ENCODE data around the gene PHEX.
A peak's percentile ranks its signal among the peaks of the same experiment; 100 is the strongest.

PHEX gene

DNA sequence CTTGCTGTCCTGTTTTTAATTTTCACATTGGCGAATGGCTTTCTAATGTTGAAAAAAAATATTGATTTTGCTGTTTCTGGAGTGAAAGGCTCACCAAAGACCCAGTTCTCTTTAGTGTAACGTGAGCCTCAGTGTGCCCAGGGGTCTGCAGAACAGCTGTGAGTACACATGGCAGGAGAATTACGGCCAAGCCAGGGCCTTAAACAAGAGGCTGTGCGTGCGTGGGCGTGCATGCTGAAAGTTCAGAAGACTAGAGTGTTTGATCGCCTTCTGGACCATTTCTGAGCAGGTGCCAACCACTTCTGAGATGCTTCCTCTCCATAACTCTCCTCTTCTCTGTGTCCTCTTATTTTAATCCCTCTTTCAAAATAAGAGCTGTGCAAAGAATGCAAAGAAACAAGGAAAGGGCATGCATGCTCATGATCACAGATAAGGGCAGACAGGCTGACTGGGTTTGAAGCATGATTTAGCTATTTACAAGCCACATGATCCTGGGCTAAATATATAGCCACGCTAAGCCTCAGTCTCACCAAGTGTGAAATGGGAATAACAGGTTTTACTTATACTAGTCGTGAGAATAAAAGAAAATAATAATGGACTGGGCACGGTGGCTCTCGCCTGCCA is 9.9 kb downstream of the PHEX start:
- DNase-seq (ENCODE audit: low spot score) = no peak

DNA sequence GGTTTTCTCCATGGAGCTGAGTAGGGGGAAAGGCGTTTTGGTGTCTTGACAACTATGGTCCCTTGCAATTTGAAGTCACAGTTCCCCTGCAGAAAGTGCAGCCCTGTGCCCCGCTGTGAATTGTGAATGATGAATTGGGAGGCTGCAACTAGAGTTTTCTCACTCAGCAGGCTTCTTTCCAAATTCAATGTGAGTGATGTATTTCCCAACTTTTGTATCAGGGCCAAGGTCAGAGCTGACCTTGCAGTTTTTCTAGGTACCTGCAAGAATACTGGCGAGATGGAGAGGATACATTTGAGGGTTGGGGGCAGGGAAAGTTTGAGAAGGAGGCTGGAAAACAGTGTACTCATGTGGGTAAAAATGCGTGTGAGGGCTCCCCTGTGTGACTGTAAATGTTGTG is 11.7 kb downstream of the PHEX start:
- DNase-seq (ENCODE audit: low spot score) = no peak

DNA sequence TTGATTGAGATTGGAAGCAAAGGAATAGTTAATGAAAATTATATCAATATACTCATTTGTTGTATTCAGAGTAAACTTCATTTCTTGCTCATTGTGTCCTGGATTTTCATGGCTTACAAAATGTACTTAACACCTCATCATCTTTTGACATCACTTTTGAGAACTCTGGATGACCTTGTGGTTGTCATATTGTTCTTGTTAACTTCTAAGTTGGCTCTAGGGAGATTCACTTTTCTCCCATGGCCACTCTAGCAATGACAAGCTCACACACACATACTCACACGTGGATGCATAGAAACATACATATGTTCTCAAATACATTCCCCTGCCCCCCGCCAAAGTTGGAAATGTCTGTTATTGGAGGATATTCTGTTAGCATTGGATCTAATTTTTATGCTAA is 15.3 kb downstream of the PHEX start:
- no peak for DNase-seq (ENCODE audit: low spot score)

GRCh38 chrX:22053481-22053880 is 21.4 kb downstream of the PHEX start:
- no peak for DNase-seq (ENCODE audit: low spot score)

DNA sequence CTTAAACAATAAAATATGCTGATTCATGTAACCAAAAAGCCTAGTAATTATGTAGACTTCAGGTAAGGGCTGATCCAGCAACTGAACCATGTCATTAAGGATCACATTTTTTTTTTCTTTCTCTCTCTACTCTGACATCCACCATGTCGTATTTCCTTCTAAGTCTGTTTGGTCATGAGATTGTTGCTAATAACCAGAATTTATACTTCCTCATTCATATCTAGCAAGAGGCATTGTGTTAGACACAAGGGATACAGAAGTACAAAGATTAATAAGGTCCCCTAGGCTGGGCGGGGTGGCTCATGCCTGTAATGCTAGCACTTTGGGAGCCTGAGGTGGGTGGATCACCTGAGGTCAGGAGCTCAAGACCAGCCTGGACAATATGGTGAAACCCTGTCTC is 24.1 kb downstream of the PHEX start:
- DNase-seq (ENCODE audit: low spot score) = no peak

DNA sequence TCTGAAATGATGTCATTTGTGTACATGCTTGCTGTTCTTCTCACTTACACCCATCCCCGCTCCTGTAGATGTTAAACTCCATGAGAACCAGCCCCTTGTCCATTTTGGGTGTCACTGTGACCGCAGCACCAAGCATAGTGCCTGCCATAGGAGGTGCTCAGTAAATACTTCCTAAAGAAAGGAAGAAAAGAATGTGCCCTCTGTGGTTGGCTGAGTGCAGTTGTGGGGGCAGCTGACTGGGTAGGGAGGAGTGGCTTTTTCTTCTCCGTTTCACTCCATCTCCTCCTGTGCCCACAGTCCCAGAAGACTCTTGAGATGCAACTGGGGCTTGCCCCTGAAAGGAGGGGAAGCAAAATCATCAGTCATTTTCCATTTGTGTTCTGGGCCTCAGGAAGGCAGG is 25.5 kb downstream of the PHEX start:
- DNase-seq (ENCODE audit: low spot score) = no peak

DNA sequence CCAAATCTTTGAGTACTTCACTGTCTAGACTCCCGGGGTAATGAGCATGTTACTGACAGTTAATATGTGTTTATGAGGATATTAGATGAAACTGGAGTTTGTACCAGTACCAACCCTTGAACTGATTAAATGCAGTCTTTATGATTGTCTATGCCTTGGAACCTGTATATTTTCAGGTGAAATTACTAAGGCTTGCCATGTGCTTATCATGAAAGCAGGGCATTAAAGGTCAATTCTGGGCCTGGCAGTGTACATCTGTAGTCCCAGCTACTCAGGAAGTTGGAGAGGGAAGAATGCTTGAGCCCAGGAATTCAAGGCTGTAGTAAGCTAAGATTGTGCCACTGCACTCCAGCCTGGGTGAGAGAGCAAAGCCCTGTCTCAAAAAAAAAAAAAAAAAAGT is 27.6 kb downstream of the PHEX start:
- DNase-seq (ENCODE audit: low spot score) = no peak

DNA sequence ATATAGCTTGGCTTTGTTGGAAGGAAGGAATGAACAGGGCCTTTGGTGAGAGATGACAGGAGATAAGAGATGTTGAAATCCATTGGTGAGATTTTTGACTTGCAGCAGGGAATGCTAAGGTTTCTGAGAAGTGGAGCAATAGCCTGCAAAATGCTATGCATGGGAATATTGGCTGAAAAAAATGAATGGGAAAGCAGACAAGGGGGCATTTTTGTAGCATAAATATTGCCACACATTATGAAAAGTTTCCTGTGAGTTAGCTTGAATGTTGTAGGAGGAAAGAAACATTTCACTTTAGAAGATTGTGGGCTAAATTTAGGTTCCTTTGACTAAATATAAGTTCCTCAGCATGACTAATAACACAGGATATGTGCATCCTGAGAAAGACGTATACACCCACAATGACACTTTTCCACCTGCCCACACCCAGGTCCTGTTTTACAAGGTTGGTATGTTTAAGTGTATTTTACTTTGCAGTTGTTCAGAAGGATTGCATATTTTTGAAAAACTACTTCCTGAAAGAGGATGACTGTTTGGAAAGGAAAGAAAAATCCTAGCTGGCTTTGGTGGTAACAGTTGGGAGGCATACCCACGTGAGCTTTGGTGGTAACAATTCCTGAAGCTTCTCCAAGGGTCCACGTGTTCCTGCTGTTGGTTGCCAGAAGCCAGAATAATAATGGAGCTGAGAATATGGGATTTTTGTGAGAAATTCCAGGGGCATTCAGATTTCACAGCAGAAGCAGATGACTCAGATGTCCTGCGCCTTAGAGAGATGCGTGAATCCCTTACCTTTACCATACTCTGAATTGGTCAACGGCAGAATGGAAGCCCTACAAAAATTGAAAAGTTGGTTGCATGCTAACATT is 28.5 kb downstream of the PHEX start:
- DNase-seq (ENCODE audit: low spot score) = no peak

- DNase-seq (ENCODE audit: low spot score) = no peak
These were observed 31.2 kb downstream of the PHEX start for GRCh38 chrX:22063284-22063683.

- DNase-seq (ENCODE audit: low spot score) = no peak
These were observed 37.5 kb downstream of the PHEX start for GRCh38 chrX:22069586-22069985.

GRCh38 chrX:22073928-22074327 is 41.8 kb downstream of the PHEX start:
- no peak for DNase-seq (ENCODE audit: low spot score)

DNA sequence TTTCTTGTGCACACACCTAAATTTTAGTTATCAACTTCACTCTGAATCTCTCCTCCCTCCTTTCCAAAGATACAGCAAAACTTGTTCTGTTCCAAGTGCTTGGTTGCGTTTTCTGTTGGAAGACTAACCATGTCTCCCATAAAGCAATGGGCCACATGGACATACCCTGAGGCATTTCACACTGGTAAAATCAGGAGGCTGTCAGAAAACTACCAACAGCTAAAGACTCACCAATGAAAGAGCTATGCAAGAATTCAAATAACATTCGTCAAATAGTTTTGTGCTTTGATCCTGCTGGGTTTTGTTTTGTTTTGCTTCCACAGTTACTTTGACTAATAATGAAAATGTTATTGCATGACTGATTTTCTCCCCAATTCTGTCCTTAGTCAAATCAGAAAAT is 46.0 kb downstream of the PHEX start:
- DNase-seq (ENCODE audit: low spot score) = no peak

- peak; percentile 40 for DNase-seq (ENCODE audit: low spot score)
These were observed 49.5 kb downstream of the PHEX start for GRCh38 chrX:22081475-22082092.

- no peak for DNase-seq (ENCODE audit: low spot score)
These were observed 53.9 kb downstream of the PHEX start for GRCh38 chrX:22086003-22086402.

GRCh38 chrX:22087011-22087557 is 55.0 kb downstream of the PHEX start:
- no peak for DNase-seq (ENCODE audit: low spot score)

- DNase-seq (ENCODE audit: low spot score) = no peak
These were observed 56.2 kb downstream of the PHEX start for GRCh38 chrX:22088326-22088725.

- no peak for DNase-seq (ENCODE audit: low spot score)
These were observed 58.1 kb downstream of the PHEX start for GRCh38 chrX:22090181-22090580.

- no peak for DNase-seq (ENCODE audit: low spot score)
These were observed 61.4 kb downstream of the PHEX start for GRCh38 chrX:22093550-22093949.

GRCh38 chrX:22095286-22095685 is 63.2 kb downstream of the PHEX start:
- no peak for DNase-seq (ENCODE audit: low spot score)

DNA sequence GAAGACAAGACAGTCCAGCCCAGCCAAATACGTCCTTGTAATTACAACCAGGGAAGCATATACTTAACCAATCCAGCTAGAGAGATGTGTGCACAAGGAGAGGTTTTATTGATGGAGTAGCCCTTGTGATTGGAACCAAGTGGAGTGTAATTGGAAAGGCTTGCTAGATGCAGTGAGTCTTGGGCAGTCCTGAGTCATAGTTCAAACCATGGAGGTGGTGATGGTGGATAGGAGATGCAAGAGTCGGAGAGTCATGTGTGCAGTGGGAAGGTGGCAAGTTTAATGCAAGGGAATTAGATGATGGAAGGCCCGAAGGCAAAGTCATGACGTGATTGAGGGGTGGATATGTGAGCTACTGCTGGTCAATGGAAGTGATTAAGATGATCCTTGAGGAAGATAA is 63.7 kb downstream of the PHEX start:
- no peak for DNase-seq (ENCODE audit: low spot score)

GRCh38 chrX:22097012-22097694 is 65.0 kb downstream of the PHEX start:
- no peak for DNase-seq (ENCODE audit: low spot score)

GRCh38 chrX:22105231-22105630 is 73.1 kb downstream of the PHEX start:
- no peak for DNase-seq (ENCODE audit: low spot score)

Measured in hematopoietic multipotent progenitor cell treated with erythropoietin and hydrocortisone succinate and interleukin-3 and kit ligand, for 15 days (in vitro differentiated cells).